GM18505 (cell line): Measurements from ENCODE around the gene GOLGA8G.
"Not testable (repeated sequence)": the region's sequence is repeated elsewhere in the genome, so short reads cannot be mapped to it uniquely, and the experiment has no call there.

ENCODE experiments used
- ATAC-seq: cut with Tn5 transposase; IDR thresholded peaks from one replicate; pipeline ENCODE4 v1.9.1; 2021; ENCODE audit not compliant: unreplicated experiment

GOLGA8G gene

GRCh38 chr15:28532954-28533353 is at the start of gene GOLGA8G:
Gene GOLGA8G (minus strand): TSS chr15:28532971. CDS start chr15:28532909, 62 bp downstream.
- not testable (repeated sequence) for ATAC-seq

GRCh38 chr15:28573351-28573750 is 40.6 kb upstream of the GOLGA8G start:
- not testable (repeated sequence) for ATAC-seq

- ATAC-seq = not testable (repeated sequence)
Observed at GRCh38 chr15:28553268-28553667, 20.5 kb upstream of the GOLGA8G start, which contains the start of gene GOLGA6L25. Gene GOLGA6L25 (plus strand): TSS chr15:28553568. CDS start chr15:28553629, 61 bp downstream.

GRCh38 chr15:28515208-28515607 is 17.6 kb downstream of the GOLGA8G start:
- not testable (repeated sequence) for ATAC-seq

- ATAC-seq = not testable (repeated sequence)
Observed at GRCh38 chr15:28514128-28514527, 18.6 kb downstream of the GOLGA8G start.

- not testable (repeated sequence) for ATAC-seq
Observed at GRCh38 chr15:28508217-28508889, 24.4 kb downstream of the GOLGA8G start.

- ATAC-seq = not testable (repeated sequence)
Observed at GRCh38 chr15:28481340-28481739, 51.4 kb downstream of the GOLGA8G start.
